H1 (cell line): ENCODE data around the gene ZSWIM6. TPM values are rescaled to one million over a fixed set of nuclear protein-coding genes. Genes with fewer than 3 reads are reported as not detected.

ENCODE experiments used
- HDAC2 ChIP-seq, 2 experiments: fragments of 300-600 bp in 1 of 2; sonication (generic) in 1 of 2; IDR thresholded peaks; 2 replicates each; pipeline ENCODE4 v1.6.1; 2011 to 2012; ENCODE audit warnings: low read depth in 2 of 2, low read length in 2 of 2, mild to moderate bottlenecking in 2 of 2, moderate library complexity in 2 of 2, borderline replicate concordance in 1 of 2, inconsistent platforms in 1 of 2
- polyA plus RNA-seq, 7 experiments: library from polyadenylated mRNA; depleted of rRNA in 3 of 7; stranded (reverse) in 5 of 7; unstranded in 2 of 7; fragments of >200 nt in 5 of 7; fragments of 200-250 nt in 2 of 7; gene quantifications; 1 replicate in 5 of 7; 2 replicates in 1 of 7; 4 replicates in 1 of 7; pipeline versions ENCODE4 v1.2.1 to v1.2.3, GENCODE V29; 2011 to 2013; ENCODE audit warnings: missing spikeins in 2 of 7, mixed read lengths in 2 of 7
- total RNA-seq: library from RNA; stranded (reverse); fragmentation: NEBNext Ultra II Directional; extraction: Animal tissue kit (Norgen Biotek cat#: 25700); gene quantifications from 2 replicates; pipeline ENCODE4 v1.2.1, GENCODE V29; 2021

Gene ZSWIM6
- total and polyA plus RNA-seq, 2 of the 8 experiments (the other 6 are each of a cell fraction or from before 2014, with no cell fraction given): 7.9 to 12.4 TPM

GRCh38 chr5:61589946-61590345 is 257.9 kb downstream of the ZSWIM6 start (continued):
- no peak for TF ChIP-seq HDAC2 (IDR thresholded peaks at IDR 0.05; ENCODE audit: borderline replicate concordance in 1 of 2, low read depth in 2 of 2, low read length in 2 of 2)
